ENCODE data around the gene TRPM6.
"Not testable (repeated sequence)": the region's sequence is repeated elsewhere in the genome, so short reads cannot be mapped to it uniquely, and the experiment has no call there.

TRPM6 gene

GRCh38 chr9:74887041-74887980 lies at the start of gene TRPM6:
TSS of gene TRPM6 (minus strand) at chr9:74887921. CDS start at chr9:74887856, 65 bp downstream.
- DNase-seq (ENCODE audit: low spot score in 2 of 2), result peak; percentile 18 to 56
- Mint-ChIP-seq H3K36me3 (no peaks in the 10 kb centered on the region), H3K4me1 (peaks cover 18% of the 10 kb centered on the region), H3K9me3 (peaks cover 4% of the 10 kb centered on the region), H3K4me3 (peak within 1 kb of the TSS; percentile 84), H3K27ac (peak within 1 kb of the TSS; percentile 91)
- peak; percentile 73 for ATAC-seq

GRCh38 chr9:74935008-74935407 lies 47.3 kb upstream of the TRPM6 start:
- Mint-ChIP-seq H3K4me1 (no peaks in the 10 kb centered on the region), H3K36me3 (no peaks in the 10 kb centered on the region), H3K27ac (no peak overlapping the region), H3K4me3 (no peak overlapping the region), H3K9me3 (peaks cover 3% of the 10 kb centered on the region)
- no peak for DNase-seq (ENCODE audit: low spot score in 2 of 2)
- no peak for ATAC-seq

GRCh38 chr9:74921737-74922136 lies 34.0 kb upstream of the TRPM6 start:
- ATAC-seq (no peak), DNase-seq (ENCODE audit: low spot score in 2 of 2) (no peak)
- H3K36me3 Mint-ChIP-seq, result no peaks in the 10 kb centered on the region
- H3K9me3 Mint-ChIP-seq, result no peaks in the 10 kb centered on the region
- no peak overlapping the region for H3K4me3 Mint-ChIP-seq
- no peak overlapping the region for H3K27ac Mint-ChIP-seq
- no peaks in the 10 kb centered on the region for H3K4me1 Mint-ChIP-seq

- H3K36me3 Mint-ChIP-seq, result no peaks in the 10 kb centered on the region
- no peak for DNase-seq (ENCODE audit: low spot score in 2 of 2)
- no peak overlapping the region for H3K4me3 Mint-ChIP-seq
Observed at GRCh38 chr9:74920944-74921626, 33.4 kb upstream of the TRPM6 start.

GRCh38 chr9:74910036-74910435 lies 22.3 kb upstream of the TRPM6 start:
- Mint-ChIP-seq H3K27ac (no peak overlapping the region), H3K9me3 (peaks cover 8% of the 10 kb centered on the region), H3K4me3 (no peak overlapping the region), H3K36me3 (no peaks in the 10 kb centered on the region), H3K4me1 (no peaks in the 10 kb centered on the region)
- peak; percentile 39 for ATAC-seq
- no peak for DNase-seq (ENCODE audit: low spot score in 2 of 2)

More at GRCh38 chr9:74920944-74921626, 33.4 kb upstream of the TRPM6 start:
- H3K4me1 Mint-ChIP-seq, result no peaks in the 10 kb centered on the region
- H3K9me3 Mint-ChIP-seq, result no peaks in the 10 kb centered on the region
- no peak overlapping the region for H3K27ac Mint-ChIP-seq
- no peak for ATAC-seq

- Mint-ChIP-seq H3K9me3 (peaks cover 8% of the 10 kb centered on the region), H3K27ac (no peak overlapping the region), H3K36me3 (no peaks in the 10 kb centered on the region), H3K4me1 (no peaks in the 10 kb centered on the region), H3K4me3 (no peak overlapping the region)
- no peak for ATAC-seq
- DNase-seq (ENCODE audit: low spot score in 2 of 2), result no peak
Observed at GRCh38 chr9:74908665-74909064, 20.9 kb upstream of the TRPM6 start.

GRCh38 chr9:74907085-74907484 lies 19.4 kb upstream of the TRPM6 start:
- Mint-ChIP-seq H3K36me3 (no peaks in the 10 kb centered on the region), H3K9me3 (peaks cover 6% of the 10 kb centered on the region), H3K4me1 (no peaks in the 10 kb centered on the region), H3K4me3 (no peak overlapping the region), H3K27ac (no peak overlapping the region)
- DNase-seq (ENCODE audit: low spot score in 2 of 2) (no peak), ATAC-seq (no peak)

- Mint-ChIP-seq H3K4me3 (no peak overlapping the region), H3K27ac (no peak overlapping the region), H3K9me3 (no peaks in the 10 kb centered on the region), H3K4me1 (no peaks in the 10 kb centered on the region), H3K36me3 (no peaks in the 10 kb centered on the region)
- DNase-seq (ENCODE audit: low spot score in 2 of 2) (no peak), ATAC-seq (no peak)
Observed at GRCh38 chr9:74901001-74901400, 13.3 kb upstream of the TRPM6 start.

GRCh38 chr9:74888449-74888848 lies 728 bp upstream of the TRPM6 start:
- ATAC-seq; H3K9me3 Mint-ChIP-seq; H3K36me3 Mint-ChIP-seq; H3K27ac Mint-ChIP-seq; DNase-seq (ENCODE audit: low spot score in 2 of 2): not testable (repeated sequence)
- Mint-ChIP-seq H3K4me3 (peak overlapping the region; percentile 84), H3K4me1 (peaks cover 18% of the 10 kb centered on the region)

- no peaks in the 10 kb centered on the region for H3K36me3 Mint-ChIP-seq
- H3K4me3 Mint-ChIP-seq, result peak overlapping the region; percentile 84
- no peak for DNase-seq (ENCODE audit: low spot score in 2 of 2)
- H3K9me3 Mint-ChIP-seq, result peaks cover 4% of the 10 kb centered on the region
- no peak for ATAC-seq
- no peak overlapping the region for H3K27ac Mint-ChIP-seq
- peaks cover 18% of the 10 kb centered on the region for H3K4me1 Mint-ChIP-seq
Observed at GRCh38 chr9:74887981-74888370, 255 bp upstream of the TRPM6 start.

GRCh38 chr9:74876382-74876949 lies 11.3 kb downstream of the TRPM6 start:
- Mint-ChIP-seq H3K36me3 (no peaks in the 10 kb centered on the region), H3K27ac (no peak overlapping the region), H3K4me1 (no peaks in the 10 kb centered on the region), H3K9me3 (peaks cover 17% of the 10 kb centered on the region), H3K4me3 (no peak overlapping the region)
- no peak for ATAC-seq
- no peak for DNase-seq (ENCODE audit: low spot score in 2 of 2)

- H3K36me3 Mint-ChIP-seq, result no peaks in the 10 kb centered on the region
- no peaks in the 10 kb centered on the region for H3K4me1 Mint-ChIP-seq
- peaks cover 16% of the 10 kb centered on the region for H3K9me3 Mint-ChIP-seq
- no peak for DNase-seq (ENCODE audit: low spot score in 2 of 2)
- no peak overlapping the region for H3K27ac Mint-ChIP-seq
- no peak for ATAC-seq
- no peak overlapping the region for H3K4me3 Mint-ChIP-seq
Observed at GRCh38 chr9:74875656-74876055, 12.1 kb downstream of the TRPM6 start.

GRCh38 chr9:74874220-74874619 lies 13.5 kb downstream of the TRPM6 start:
- ATAC-seq, result no peak
- Mint-ChIP-seq H3K4me1 (no peaks in the 10 kb centered on the region), H3K9me3 (peaks cover 7% of the 10 kb centered on the region), H3K27ac (no peak overlapping the region), H3K36me3 (no peaks in the 10 kb centered on the region), H3K4me3 (no peak overlapping the region)
- DNase-seq (ENCODE audit: low spot score in 2 of 2), result no peak

GRCh38 chr9:74872619-74873233 lies 15.0 kb downstream of the TRPM6 start:
- DNase-seq (ENCODE audit: low spot score in 2 of 2) (no peak), ATAC-seq (no peak)
- no peaks in the 10 kb centered on the region for H3K4me1 Mint-ChIP-seq
- H3K9me3 Mint-ChIP-seq, result no peaks in the 10 kb centered on the region
- H3K27ac Mint-ChIP-seq, result no peak overlapping the region
- H3K4me3 Mint-ChIP-seq, result no peak overlapping the region
- no peaks in the 10 kb centered on the region for H3K36me3 Mint-ChIP-seq

GRCh38 chr9:74867483-74867882 lies 20.2 kb downstream of the TRPM6 start:
- Mint-ChIP-seq H3K4me3 (no peak overlapping the region), H3K9me3 (no peaks in the 10 kb centered on the region), H3K27ac (no peak overlapping the region), H3K4me1 (no peaks in the 10 kb centered on the region), H3K36me3 (no peaks in the 10 kb centered on the region)
- ATAC-seq, result no peak
- no peak for DNase-seq (ENCODE audit: low spot score in 2 of 2)

Measured in stimulated activated effector memory CD8-positive, alpha-beta T cell treated with anti-CD3 and anti-CD28 coated beads, Interleukin-12 subunit alpha, Interleukin-12 subunit beta, amount 100 ng/mL, for 72 hours (primary cell).